8988T (cell line): ENCODE results near the gene CTBP1.

Experiments
- DNase-seq: peaks from one replicate; pipeline ENCODE4 v3.0.0; 2011

CTBP1 gene

GRCh38 chr4:1208266-1208961 is 40.5 kb downstream of the CTBP1 start:
- no peak for DNase-seq

- DNase-seq, result no peak
Measured at GRCh38 chr4:1207603-1208265, 41.2 kb downstream of the CTBP1 start.

GRCh38 chr4:1207157-1207470 is 41.8 kb downstream of the CTBP1 start:
- DNase-seq, result no peak

- DNase-seq, result peak; percentile 21
Measured at GRCh38 chr4:1206299-1207156, 42.4 kb downstream of the CTBP1 start.

- DNase-seq, result peak; percentile 17
Measured at GRCh38 chr4:1205586-1206298, 43.2 kb downstream of the CTBP1 start.

GRCh38 chr4:1204828-1205585 is 43.9 kb downstream of the CTBP1 start:
- DNase-seq, result peak; percentile 21

GRCh38 chr4:1204286-1204827 is 44.6 kb downstream of the CTBP1 start:
- no peak for DNase-seq

GRCh38 chr4:1203026-1203616 is 45.8 kb downstream of the CTBP1 start:
- no peak for DNase-seq

GRCh38 chr4:1202526-1203011 is 46.4 kb downstream of the CTBP1 start:
- DNase-seq, result no peak

- DNase-seq, result peak; percentile 20
Measured at GRCh38 chr4:1201851-1202525, 46.9 kb downstream of the CTBP1 start.

GRCh38 chr4:1200425-1201035 is 48.4 kb downstream of the CTBP1 start:
- peak; percentile 39 for DNase-seq

GRCh38 chr4:1199556-1200331 is 49.2 kb downstream of the CTBP1 start:
- peak; percentile 19 for DNase-seq

- DNase-seq, result peak; percentile 25
Measured at GRCh38 chr4:1198098-1198844, 50.7 kb downstream of the CTBP1 start.

GRCh38 chr4:1196421-1197183 is 52.3 kb downstream of the CTBP1 start:
- DNase-seq, result peak; percentile 56

- peak; percentile 23 for DNase-seq
Measured at GRCh38 chr4:1195891-1196401, 53.0 kb downstream of the CTBP1 start.

GRCh38 chr4:1195109-1195671 is 53.7 kb downstream of the CTBP1 start:
- DNase-seq, result peak; percentile 32
